GM21529 (cell line): Measurements from ENCODE around the gene NAALAD2.
"Not testable (repeated sequence)": the region's sequence is repeated elsewhere in the genome, so short reads cannot be mapped to it uniquely, and the experiment has no call there.

ENCODE experiments used
- ATAC-seq: cut with Tn5 transposase; IDR thresholded peaks from one replicate; pipeline ENCODE4 v1.9.1; 2021; ENCODE audit not compliant: unreplicated experiment

Gene NAALAD2

DNA sequence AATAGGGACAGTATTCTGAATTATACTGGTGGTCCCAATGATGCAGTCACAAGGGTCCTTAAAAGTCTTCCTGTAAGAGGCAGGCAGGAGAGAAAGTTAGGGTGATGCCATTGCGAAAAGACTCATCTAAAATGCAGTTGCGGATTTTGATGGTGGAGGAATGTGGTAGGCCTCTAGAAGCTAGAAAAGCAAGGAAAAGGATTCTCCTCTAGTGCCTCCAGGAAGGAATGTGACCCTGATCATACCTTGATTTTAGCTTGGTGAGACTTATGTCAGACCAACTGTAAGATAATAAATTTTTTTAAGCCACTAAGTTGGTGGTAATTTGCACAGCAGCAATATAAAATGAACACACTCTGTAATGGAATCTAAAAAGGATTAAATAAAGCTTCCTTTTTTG is 54.5 kb downstream of the NAALAD2 start:
- no peak for ATAC-seq

DNA sequence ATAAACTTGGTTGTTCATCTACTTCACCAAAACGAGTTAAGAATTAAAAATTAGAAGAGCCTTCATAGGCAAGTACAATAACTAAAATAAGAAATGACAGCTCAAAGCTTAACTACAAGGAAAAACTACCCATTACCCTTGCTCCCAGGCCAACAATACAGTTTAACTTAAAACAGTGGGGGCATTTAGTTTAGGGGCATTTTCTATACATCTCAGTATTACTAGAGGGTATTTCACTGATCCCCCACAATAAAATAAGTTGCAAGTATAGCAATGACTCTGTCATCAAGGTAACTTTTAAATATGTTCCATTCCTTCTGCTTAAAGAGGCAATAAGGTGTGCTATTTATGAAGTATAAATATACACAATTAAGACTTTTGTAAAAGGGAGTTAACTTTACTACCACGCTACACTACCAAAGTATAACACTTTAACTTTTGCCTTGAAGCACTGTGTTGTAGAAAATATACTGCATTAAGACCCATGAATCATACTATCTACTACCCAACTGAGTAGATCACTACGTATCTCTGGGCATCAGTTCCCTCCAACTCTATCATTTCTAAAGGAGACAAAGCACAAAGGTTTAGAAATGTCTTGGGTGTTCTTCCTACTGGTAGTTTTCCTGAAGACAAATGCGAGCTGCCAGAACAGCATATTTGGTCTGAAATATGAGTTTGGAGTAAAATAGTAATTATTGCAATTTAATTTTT is 58.6 kb downstream of the NAALAD2 start:
- no peak for ATAC-seq

DNA sequence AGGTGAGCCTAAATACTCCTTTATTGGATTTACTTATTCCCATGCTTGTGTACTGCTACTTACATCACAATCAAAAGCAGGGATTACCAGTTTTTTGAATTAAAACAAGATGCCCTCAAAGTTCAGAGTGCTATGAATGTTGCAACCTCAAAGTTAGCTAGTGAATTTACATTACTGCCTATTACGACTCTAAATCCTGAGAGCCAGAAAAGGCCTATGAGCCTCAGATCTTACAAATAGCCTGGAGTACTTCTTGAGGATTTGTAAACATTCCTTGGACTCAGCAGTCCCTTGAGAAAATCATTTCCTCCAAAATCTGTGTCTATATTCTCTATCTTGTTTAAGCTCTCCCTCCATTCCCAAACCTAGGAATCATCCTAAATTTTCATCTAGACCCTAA is 62.9 kb downstream of the NAALAD2 start:
- no peak for ATAC-seq

DNA sequence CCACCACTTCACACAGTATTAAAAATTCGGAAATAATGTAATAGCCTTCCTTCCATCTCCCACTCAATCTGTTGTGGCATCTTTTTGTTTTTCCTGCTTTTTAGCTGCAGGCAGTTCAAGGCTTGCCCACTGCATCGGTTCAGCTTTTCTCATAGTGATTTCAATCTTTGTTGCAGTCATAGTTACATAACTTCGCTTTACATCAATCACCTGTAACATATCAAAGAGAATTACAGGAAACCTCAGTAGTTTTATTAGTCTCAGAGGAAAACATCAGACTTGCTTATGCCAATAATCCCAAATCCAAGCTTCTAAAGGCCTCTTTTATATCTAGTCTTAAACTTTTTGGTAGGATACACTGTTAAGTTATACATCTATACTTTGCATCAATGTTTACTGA is 67.9 kb downstream of the NAALAD2 start:
- no peak for ATAC-seq

DNA sequence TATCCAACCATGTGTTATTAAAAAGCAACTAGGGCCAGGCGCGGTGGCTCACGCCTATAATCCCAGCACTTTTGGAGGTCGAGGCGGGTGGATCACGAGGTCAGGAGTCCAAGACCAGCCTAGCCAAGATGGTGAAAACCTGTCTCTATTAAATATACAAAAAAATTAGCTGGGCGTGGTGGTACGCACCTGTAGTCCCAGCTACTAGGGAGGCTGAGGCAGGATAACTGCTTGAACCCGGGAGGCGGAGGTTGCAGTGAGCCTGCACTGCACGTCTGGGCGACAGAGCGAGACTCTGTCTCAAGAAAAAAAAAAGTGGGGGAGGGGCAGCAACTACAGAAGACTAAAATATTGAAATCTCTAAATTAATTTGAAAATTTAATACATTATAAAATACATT is 69.9 kb downstream of the NAALAD2 start:
- no peak for ATAC-seq

DNA sequence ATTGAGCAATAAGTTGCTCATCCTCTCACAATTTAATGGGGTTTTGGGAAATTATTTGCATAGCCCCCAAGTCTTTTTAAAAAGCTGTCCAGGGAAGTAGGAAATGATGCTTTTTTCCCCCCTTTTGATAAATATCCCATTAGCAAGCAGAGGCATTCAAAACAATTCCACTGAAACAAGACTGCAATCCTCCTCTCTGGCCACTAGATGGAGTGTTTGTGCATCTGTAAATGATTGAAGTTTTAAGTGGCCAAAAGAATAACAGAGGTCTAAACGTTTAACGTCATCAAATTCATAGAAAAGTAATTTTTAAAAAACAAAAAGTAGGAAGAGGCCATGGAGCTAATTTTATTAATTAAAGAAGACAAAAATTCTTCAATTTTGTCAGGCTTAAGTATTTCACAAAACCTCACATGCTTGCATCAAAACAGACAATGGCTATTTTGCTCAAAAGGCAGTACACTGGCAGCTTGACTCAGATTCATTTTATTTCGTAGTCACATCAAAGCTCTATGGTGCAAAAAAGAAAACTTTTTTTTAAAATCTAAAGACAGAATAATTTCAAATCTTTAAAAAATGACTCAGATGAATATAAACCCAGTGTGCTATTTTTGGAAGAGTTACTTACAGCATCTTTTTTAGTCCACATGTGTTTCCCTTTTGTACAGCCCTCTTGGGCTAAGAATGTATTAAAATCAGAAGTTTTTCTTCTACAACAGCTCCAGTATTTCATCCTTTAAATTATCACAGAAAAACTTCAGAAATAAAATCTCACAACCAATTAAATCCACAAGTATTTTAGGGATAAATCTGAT is 70.6 kb downstream of the NAALAD2 start:
- ATAC-seq, result peak; percentile 89

DNA sequence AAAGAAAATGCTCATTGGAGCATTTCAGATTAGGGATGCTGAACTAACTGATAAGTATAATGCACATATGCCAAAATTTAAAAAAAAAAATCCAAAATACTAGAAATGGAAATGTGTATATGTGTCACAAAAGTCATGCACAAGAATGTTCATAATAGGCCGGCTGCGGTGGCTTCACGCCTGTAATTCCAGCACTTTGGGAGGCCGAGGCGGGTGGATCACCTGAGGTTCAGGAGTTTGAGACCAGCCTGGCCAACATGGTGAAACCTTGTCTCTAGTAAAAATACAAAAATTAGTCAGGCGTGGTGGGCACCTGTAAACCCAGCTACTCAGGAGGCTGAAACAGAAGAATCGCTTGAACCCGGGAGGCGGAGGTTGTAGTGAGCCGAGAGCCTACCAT is 73.5 kb downstream of the NAALAD2 start:
- ATAC-seq, result not testable (repeated sequence)

DNA sequence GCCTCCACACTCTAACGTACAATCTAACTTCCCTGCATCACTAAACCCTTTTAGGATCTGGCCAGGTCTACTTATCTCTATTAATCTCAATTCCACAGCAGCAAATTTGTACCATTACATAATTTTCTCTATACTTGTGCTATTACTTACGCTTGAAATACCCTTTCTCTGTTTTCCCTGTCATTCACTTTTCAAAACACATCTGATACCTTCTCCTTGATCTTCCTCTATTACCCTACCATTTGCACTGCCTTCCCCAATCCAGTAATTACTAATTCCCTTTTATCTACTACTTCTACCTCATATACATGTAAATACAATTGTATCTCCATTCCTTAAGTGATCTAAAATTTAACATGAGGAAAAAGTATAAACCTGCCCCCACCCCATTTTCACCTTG is 74.4 kb downstream of the NAALAD2 start:
- no peak for ATAC-seq

DNA sequence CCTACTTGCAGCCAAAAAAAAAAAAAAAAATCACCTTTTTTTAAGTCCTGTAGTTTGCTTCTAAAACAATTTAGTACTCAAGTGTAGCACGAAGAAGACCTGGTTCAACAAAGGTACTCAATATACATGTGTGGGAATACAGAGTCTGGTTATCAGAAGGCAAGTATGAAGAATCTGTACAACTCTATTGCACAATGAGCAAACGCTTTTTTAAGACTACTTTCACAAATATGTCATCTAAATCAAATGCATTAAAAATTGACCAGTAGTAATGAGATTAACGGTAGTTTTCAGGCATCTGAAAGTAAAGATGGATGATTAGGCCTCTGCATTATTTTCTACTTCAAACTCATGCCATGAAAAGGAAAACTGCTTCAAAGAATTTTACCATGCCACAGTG is 78.9 kb downstream of the NAALAD2 start:
- ATAC-seq, result no peak

DNA sequence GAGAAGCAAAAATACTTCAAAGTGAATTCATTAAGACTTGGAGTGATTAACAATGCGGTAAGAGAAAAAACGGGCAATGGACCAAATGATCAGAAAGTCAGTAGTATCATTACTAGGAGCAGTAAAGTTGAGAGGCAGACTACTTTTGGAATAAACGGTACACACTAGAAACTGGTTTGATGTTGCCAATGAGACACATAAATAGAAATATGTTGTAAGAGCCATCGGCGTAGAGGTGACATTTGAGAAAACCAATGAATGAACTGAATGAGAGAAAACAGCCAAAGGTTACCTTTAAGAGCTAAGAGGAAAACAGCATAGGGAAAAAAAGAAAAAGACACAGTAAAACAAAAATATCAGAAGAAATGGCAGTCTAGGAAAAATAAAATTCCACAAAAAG is 82.1 kb downstream of the NAALAD2 start:
- no peak for ATAC-seq

DNA sequence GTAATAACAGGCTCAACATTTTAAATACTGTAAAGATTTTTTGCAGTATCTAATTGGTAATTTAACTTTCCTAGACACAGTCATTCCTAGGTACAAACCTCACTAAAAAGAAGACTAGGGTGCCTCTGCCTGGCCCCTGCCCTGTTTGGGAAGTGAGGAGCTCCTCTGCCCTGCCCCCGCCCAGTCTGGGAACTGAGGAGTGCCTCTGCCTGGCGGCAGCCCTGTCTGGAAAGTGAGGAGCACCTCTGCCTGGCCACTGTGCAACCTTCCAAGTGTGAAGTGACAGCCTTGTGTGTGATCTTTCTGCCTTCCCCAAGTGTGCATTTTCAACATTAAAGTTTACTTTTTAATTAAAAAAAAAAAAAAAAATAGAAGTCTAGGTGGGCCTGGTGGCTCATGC is 84.1 kb downstream of the NAALAD2 start:
- ATAC-seq, result no peak

DNA sequence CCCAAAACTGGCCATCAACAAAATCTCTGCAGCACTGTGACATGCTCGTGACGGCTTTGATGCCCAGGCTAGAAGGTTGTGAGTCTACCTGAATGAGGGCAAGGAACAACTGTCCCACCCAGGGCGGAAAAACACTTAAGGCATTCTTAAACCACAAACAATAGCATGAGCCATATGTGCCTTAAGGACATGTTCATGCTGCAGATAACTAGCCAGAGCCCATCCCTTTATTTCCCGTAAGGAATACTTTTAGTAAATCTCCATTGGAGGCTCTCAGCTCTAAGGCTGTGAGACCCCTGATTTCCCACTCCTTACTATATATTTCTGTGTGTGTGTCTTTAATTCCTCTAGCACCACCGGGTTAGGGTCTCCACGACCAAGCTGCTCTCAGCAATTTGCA is 85.0 kb downstream of the NAALAD2 start:
- no peak for ATAC-seq

DNA sequence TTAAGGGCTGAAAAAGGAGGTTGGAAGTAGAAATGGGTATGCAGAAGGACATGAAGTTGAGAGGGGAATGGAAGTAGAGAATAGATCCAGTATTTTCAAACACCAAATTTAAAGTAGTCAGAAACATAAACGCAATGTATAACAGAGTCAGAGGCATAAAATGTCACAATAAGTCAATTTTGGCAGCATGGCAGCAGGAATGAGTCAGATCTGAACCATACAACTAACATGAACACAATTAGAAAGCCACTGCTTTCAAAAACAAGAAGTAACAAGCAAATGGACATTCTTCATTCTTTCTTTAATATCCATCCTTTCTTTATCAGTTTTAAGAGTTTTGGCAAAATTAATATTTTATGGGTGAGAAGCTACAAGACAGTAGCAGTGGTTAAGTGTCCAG is 85.9 kb downstream of the NAALAD2 start:
- no peak for ATAC-seq

DNA sequence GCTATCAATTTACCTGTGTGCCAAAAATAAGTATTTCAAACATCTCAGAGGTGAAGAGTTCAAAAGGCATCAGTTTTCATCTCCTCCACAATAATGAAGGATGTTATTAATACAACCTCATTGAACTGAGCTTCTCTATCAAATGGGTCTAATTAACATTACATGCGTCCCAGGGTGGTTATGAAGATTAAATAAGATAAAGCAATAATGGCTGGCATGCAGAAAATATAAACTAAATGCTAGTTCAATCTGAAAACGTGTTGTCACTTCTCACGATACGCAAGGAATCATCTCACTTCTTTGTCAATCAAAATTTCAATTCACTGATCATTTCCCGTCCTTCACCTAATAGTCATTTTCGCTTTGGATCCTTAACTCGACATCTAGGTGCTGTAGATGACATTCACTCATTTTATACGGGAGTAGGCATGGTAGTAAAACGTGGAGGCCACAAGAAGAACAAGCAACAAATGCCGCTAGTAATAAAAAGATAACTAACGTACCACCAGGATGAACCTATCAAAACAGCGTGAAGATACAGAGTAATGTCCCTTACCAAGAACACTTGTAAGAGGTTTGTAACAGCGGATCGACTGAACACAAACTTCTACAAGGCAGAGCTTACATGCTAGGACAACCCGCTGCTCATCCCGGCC is 87.5 kb downstream of the NAALAD2 start:
- ATAC-seq, result no peak

DNA sequence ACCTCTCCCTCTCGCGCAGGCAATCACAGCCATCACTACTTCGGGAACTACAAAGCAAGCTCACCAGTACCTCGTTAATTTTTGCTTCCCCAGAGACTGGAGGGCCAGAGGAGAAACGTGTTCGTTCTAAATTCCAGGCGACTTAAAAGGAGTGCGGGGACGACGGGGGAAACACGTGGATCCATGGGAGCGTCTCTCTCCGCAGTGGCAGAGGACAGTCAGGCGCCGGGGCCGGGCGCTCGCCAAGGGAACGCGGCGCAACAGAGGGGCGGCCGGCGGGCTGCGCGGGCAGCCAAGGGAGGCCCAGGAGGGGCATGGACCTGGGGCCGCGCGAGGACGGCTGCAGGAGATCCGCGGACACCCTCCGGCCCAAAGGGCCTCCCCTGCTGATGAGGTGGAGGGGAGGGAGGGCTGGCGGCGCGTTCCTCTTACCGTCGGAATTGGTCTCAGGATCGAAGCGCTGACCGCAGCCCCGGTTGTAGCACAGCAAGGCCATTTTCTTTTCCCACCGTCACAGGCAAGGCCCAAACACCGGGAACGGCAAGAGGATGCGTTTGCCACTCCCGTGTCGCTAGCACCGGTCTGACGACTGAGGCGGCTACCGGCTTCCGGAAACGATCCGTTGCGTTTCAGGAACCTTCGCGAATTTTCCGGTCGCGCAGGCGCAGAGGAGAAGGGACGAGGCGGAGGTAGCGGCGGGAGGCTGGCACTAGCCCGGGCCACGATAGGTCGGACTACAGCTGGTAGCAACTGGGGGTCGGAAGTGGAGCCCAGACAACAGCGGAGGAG is 88.2 kb downstream of the NAALAD2 start, which contains the start of gene CHORDC1:
Gene CHORDC1, minus strand, starts transcription at position 591 of the 789 bp plus-strand sequence. Its CDS starts 95 bp downstream, at position 496.
- ATAC-seq, result peak; percentile 90

DNA sequence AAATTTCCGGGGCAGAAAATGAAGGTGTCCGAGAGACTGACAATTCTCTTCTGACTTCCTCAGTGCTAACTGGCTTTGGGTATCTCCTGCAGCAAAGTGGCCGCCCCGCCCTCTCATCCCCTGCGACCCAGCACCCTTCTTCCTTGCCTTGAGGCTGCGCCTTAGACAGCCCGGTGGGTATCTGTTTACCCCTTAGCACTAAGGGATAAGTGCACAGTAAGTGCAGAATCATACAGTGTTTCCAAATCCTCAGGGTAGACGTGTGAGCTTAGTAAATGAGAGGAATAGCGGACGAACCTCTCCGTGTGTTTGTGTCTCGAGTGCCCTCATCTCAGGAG is 88.8 kb downstream of the NAALAD2 start:
- peak; percentile 40 for ATAC-seq

DNA sequence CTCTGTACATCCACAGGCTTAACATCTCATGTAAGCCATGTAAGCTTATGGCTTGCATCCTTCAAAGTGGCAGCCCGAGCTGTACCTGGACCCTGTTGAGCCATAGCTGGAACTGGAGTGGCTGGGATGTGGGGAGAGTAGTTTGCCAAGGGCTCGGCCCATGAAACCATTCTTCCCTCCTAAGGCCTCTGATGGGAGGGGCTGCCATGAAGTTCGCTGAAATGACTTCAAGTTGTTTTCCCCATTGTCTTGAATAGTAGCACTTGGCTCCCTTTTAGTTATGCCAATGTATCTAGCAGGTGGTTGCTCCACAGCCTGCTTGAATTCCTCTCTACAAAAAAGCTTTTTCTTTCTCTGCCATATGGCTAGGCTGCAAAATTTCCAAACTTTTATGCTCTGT is 93.6 kb downstream of the NAALAD2 start:
- ATAC-seq, result no peak

DNA sequence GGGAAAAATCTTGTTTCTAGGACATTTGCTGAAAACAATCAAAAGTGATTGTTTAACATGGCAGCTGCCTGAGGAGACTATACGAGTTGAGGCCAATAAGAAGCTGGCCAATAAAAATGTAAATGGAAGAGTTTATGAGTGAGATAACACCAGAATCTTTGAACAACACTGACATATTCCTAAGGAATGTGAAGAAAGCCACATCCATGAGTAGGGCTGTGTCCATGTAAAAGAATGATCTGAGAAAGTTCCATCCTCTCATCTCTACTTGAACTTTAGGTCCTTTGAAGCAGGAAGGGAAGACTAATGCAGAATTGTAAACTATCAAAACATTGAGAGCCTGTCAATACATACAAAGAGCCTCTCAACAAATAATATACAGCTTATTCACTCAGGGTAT is 95.3 kb downstream of the NAALAD2 start:
- no peak for ATAC-seq

DNA sequence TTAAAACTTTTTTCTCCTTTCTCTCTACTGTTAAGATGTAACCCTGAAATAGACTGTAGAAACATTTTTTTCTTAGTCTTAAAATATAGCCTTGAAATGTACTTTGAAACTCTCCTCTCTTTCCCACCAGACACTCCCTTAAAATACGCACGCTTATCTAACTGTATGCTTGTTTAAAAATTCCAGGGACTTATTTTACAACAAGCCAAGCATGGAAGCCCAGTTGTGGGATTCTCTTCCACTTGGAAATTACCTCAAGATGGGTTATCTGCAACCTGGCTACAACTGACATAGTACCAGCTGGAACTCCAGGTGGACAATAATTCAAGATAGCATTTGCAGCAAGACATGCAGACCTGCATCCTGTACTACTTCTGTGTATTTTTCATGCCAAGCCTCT is 100.5 kb downstream of the NAALAD2 start:
- ATAC-seq, result no peak

DNA sequence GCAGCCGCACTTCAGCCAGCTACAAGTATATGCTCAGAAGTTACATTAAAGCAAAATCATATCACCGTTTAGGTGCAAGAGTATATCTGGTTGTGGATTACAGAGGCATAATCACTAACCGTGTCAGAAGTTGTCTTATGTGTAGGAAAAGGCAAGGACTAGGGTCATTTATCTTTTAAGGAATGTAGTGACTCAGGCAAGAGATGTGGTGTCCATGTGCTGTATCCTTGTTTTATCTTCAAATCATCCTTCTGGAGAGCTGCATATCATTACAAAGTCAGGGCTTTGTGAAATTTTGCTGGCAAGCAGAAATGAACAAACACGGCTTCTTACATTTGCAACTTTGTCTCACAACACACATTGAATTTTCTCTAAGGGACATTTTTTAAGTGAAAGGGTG is 101.1 kb downstream of the NAALAD2 start:
- no peak for ATAC-seq

DNA sequence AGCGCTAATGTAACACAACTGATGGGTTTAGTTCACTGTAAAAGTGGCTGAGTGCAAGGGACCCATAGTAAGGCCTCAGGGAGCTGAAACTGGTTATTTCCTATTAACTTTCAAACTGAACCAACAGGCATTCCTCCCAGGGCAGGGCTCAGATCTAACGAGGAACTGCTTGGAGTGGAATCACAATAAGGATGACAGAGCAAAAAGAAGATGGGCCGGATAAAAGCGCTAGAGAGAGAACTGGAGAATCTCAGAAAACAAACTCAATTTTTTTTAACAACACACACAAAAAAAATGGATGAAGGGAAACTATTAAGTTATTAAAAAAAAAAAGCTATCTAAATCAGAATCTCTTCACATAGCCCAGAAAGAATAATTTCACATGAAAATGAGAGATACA is 102.5 kb downstream of the NAALAD2 start:
- ATAC-seq, result no peak
